Sigmoid colon (tissue), 7 donors: ENCODE results near the gene MLIP. TPM values are rescaled to one million over a fixed set of nuclear protein-coding genes. Genes with fewer than 3 reads are reported as not detected.

Experiments
- DNase-seq: peaks from one replicate; pipeline ENCODE4 v3.0.0-alpha.2; 2019
- H3K27ac ChIP-seq, 4 donors: fragments of 200-600 bp; sonication (generic); one replicate each; pipeline ENCODE4 v1.5.1; 2016 to 2019; ENCODE audit warnings: mild to moderate bottlenecking in 1 of 4
- H3K27me3 ChIP-seq, 3 donors: fragments of 200-600 bp; sonication (generic); one replicate each; pipeline ENCODE4 v1.5.1; 2019; ENCODE audit warnings: mild to moderate bottlenecking in 1 of 3
- H3K36me3 ChIP-seq, 4 donors: fragments of 200-600 bp; sonication (generic); one replicate each; pipeline ENCODE4 v1.5.1; 2016 to 2019
- H3K4me1 ChIP-seq, 4 donors: fragments of 200-600 bp; sonication (generic); one replicate each; pipeline ENCODE4 v1.5.1; 2017 to 2019
- H3K4me3 ChIP-seq, 4 donors: fragments of 200-600 bp; sonication (generic); one replicate each; pipeline ENCODE4 v1.5.1; 2017 to 2019; ENCODE audit warnings: mild to moderate bottlenecking in 2 of 4, moderate library complexity in 1 of 4
- H3K9me3 ChIP-seq, 4 donors: fragments of 200-600 bp in 3 of 4; sonication (generic) in 3 of 4; one replicate each; pipeline versions ENCODE4 v1.5.1 to v1.6.1; 2013 to 2019
- EP300 ChIP-seq, 4 donors: sonication (generic); formaldehyde crosslinking; IDR thresholded peaks; one replicate each; pipeline ENCODE4 v1.6.1; 2017; ENCODE audit warnings: antibody characterized with exemption in 4 of 4
- POLR2A ChIP-seq, 2 donors: fragments of 450-650 bp; IDR thresholded peaks; one replicate each; pipeline ENCODE4 v1.6.1; 2016; ENCODE audit warnings: antibody characterized with exemption in 2 of 2, mild to moderate bottlenecking in 2 of 2, moderate library complexity in 2 of 2
- POLR2AphosphoS5 ChIP-seq, 4 donors: sonication (generic); formaldehyde crosslinking; IDR thresholded peaks; one replicate each; pipeline ENCODE4 v1.6.1; 2017; ENCODE audit warnings: antibody characterized with exemption in 4 of 4
- WGBS, 2 donors: extraction: QIAGEN DNeasy Blood & Tissue Kit; methylation state at CpG; one replicate each; pipeline ENCODE4 v1.1.7; 2013; 5-methylcytosine and 5-hydroxymethylcytosine counted together
- intact Hi-C: fragments of 100-400 bp; cut with DNase I; formaldehyde crosslinking; loops from one replicate; pipeline ENCODE4 v1.15.1; 2023
- polyA plus RNA-seq, 3 donors: library from polyadenylated mRNA; stranded (reverse); fragments of 200-250 nt; gene quantifications; one replicate each; pipeline ENCODE4 v1.2.3, GENCODE V29; 2013
- total RNA-seq, 4 donors: library from RNA; depleted of rRNA; stranded (reverse); fragments of >200 nt; gene quantifications; one replicate each; pipeline ENCODE4 v1.1.0, GENCODE V29; 2016
- TF ChIP-seq, protein P1 (sequence below), 4 experiments: fragments of 450-650 bp in 3 of 4; fragments of 200-600 bp in 1 of 4; IDR thresholded peaks; one replicate each; pipeline ENCODE4 v1.5.1; 2016 to 2019; ENCODE audit warnings: antibody characterized with exemption in 4 of 4, mild to moderate bottlenecking in 3 of 4, moderate library complexity in 2 of 4
- donor health status: healthy with polysubstance abuse.
- donor health status: Bipolar disorder and iron deficiency.
- donor health status: healthy.

MLIP gene
- total and polyA plus RNA-seq, 7 donors, result 0.31 to 2.8 (median 1.2) TPM; not detected in 2

DNA sequence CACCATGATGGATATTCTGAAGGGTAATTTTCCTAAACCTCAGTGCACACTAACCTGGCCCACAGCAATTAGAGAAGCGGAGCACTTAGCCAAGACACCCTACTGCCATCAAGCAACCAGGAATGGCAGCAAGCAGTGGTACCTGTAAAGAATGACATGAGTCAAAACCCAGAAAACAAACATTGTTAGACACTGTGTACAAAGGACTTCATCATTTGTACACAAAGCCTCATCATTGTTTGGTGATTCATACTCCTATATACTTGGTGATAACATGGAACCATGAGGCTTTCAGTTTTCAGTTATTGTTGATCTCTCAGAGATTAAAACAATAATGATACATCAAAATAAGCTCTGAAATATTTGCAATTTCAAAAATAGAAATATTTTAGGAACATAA, 74.6 kb downstream of the MLIP start:
- no peaks in the 10 kb centered on the region for H3K4me1 ChIP-seq
- H3K27ac ChIP-seq, result no peak overlapping the region
- no peak for TF ChIP-seq EP300 (IDR thresholded peaks at IDR 0.05)
- TF ChIP-seq POLR2AphosphoS5 (IDR thresholded peaks at IDR 0.05), result no peak
- no peak for TF ChIP-seq POLR2A (IDR thresholded peaks at IDR 0.05)
- no peak for DNase-seq
- no peaks in the 10 kb centered on the region for H3K9me3 ChIP-seq
- no peak overlapping the region for H3K4me3 ChIP-seq
- intact Hi-C loops, result no loop called here
- 90 to 93% methylated on average over 1 of the region's 1 CpG for WGBS, 2 donors
- H3K36me3 ChIP-seq, result no peaks in the 10 kb centered on the region
- no peaks in the 10 kb centered on the region for H3K27me3 ChIP-seq

DNA sequence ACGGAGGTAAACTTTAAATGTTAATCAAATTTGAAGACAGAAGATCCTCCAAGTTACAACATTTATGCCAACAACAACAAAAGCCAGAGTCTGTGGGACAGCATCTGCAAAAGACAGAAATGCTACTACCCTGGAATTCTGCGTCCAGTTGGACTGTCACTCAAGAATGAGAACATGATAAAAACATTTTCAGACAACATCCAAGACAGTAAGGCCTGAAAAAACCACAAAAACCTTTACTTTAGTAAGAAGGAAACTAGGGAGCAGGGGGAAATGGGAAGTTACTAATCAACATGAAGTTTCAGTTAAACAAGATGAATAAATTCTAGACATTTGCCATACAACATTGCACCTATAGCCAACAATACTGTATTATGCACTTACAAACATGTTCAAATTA, 77.6 kb downstream of the MLIP start:
- Histone ChIP-seq H3K4me3 (no peak overlapping the region), H3K27ac (no peak overlapping the region), H3K36me3 (no peaks in the 10 kb centered on the region), H3K4me1 (peaks cover 0 to 6% (median 0%) of the 10 kb centered on the region in 4 donors), H3K27me3 (no peaks in the 10 kb centered on the region), H3K9me3 (no peaks in the 10 kb centered on the region)
- intact Hi-C loops, result no loop called here
- TF ChIP-seq POLR2AphosphoS5 (IDR thresholded peaks at IDR 0.05) (no peak), POLR2A (IDR thresholded peaks at IDR 0.05) (no peak), EP300 (IDR thresholded peaks at IDR 0.05) (no peak)
- TF ChIP-seq, protein P1, sequence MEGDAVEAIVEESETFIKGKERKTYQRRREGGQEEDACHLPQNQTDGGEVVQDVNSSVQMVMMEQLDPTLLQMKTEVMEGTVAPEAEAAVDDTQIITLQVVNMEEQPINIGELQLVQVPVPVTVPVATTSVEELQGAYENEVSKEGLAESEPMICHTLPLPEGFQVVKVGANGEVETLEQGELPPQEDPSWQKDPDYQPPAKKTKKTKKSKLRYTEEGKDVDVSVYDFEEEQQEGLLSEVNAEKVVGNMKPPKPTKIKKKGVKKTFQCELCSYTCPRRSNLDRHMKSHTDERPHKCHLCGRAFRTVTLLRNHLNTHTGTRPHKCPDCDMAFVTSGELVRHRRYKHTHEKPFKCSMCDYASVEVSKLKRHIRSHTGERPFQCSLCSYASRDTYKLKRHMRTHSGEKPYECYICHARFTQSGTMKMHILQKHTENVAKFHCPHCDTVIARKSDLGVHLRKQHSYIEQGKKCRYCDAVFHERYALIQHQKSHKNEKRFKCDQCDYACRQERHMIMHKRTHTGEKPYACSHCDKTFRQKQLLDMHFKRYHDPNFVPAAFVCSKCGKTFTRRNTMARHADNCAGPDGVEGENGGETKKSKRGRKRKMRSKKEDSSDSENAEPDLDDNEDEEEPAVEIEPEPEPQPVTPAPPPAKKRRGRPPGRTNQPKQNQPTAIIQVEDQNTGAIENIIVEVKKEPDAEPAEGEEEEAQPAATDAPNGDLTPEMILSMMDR (IDR thresholded peaks at IDR 0.05), result no peak
- DNase-seq, result no peak
- 66 to 78% methylated on average over 2 of the region's 2 CpGs for WGBS, 2 donors

DNA sequence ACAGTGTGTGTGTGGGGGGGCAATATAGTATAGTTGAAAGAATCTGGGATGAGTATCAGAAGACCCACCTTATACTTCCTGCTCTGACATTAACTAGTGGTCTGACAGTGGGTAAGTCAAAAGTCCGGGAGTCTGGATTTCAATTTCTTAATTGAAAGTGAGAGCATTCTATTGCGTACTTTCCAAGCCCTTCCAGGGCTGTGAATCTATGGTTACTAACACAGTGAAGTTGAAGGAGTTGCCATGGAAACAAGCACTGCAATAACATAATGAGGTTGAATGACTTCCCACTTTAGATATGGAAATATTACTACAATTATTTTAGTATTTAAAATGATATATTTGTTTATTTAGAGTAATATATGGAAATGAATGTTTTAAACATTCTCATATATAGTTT, 80.2 kb downstream of the MLIP start:
- H3K27me3 ChIP-seq, result no peaks in the 10 kb centered on the region
- no peaks in the 10 kb centered on the region for H3K9me3 ChIP-seq
- 75 to 79% methylated on average over 2 of the region's 2 CpGs for WGBS, 2 donors
- TF ChIP-seq POLR2A (IDR thresholded peaks at IDR 0.05), result no peak
- intact Hi-C loops, result no loop called here
- H3K36me3 ChIP-seq, result no peaks in the 10 kb centered on the region
- peaks cover 0 to 10% (median 0%) of the 10 kb centered on the region in 4 donors for H3K4me1 ChIP-seq
- no peak overlapping the region for H3K27ac ChIP-seq
- no peak for DNase-seq
- no peak overlapping the region for H3K4me3 ChIP-seq

DNA sequence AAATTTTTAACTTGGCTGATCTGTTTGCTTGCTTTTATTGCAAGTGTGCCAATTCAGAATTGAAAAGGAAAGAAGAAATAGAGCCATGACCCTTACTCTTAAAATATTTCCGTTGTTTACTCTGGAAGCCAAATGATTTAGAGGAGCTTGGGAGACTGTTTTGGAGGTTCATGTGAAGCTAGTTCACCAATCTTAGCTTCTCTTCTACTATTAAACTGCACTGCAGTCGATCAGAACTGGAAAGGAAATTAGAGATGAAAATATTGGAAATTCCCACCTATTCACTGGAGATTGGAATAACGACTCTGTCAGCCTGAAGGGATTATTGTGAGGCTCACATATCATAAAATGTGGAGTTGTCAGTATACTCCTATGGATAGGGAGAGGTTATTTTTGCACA, 81.8 kb downstream of the MLIP start:
- Histone ChIP-seq H3K4me1 (peaks cover 0 to 10% (median 0%) of the 10 kb centered on the region in 4 donors), H3K27me3 (no peaks in the 10 kb centered on the region), H3K4me3 (no peak overlapping the region), H3K36me3 (no peaks in the 10 kb centered on the region), H3K9me3 (no peaks in the 10 kb centered on the region), H3K27ac (no peak overlapping the region)
- DNase-seq, result no peak
- intact Hi-C loops, result no loop called here
- WGBS, 2 donors, result 62 to 79% methylated on average over 3 of the region's 3 CpGs
- no peak for TF ChIP-seq POLR2AphosphoS5 (IDR thresholded peaks at IDR 0.05)
- TF ChIP-seq POLR2A (IDR thresholded peaks at IDR 0.05), result no peak
- no peak for TF ChIP-seq EP300 (IDR thresholded peaks at IDR 0.05)
- TF ChIP-seq, protein P1 (IDR thresholded peaks at IDR 0.05), result no peak

DNA sequence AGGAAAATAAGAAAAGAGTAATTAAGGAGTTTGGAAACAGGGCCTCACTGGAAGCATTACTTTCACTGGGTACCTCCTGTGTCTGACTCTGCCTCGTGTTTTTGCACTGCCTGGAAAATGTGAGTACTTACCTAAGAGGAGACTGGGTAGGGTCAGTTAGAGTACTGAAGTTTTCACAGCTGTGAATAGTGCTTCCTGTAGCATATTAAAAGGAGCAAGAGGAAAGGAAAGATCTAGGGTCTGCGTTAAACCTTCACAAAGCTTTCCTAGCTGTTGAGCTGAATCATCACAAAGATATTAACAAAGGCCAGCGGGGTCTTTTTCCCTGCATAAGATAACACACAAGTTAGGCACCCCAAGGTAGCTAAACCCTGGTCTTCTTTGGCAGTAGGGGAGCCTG, 82.3 kb downstream of the MLIP start:
- intact Hi-C loops, result no loop called here
- Histone ChIP-seq H3K4me1 (peaks cover 0 to 10% (median 0%) of the 10 kb centered on the region in 4 donors), H3K27me3 (no peaks in the 10 kb centered on the region), H3K36me3 (no peaks in the 10 kb centered on the region), H3K9me3 (no peaks in the 10 kb centered on the region), H3K4me3 (no peak overlapping the region), H3K27ac (no peak overlapping the region)
- TF ChIP-seq POLR2AphosphoS5 (IDR thresholded peaks at IDR 0.05) (no peak), EP300 (IDR thresholded peaks at IDR 0.05) (no peak), POLR2A (IDR thresholded peaks at IDR 0.05) (no peak)
- TF ChIP-seq, protein P1 (IDR thresholded peaks at IDR 0.05), result no peak
- 77 to 89% methylated on average over 3 of the region's 3 CpGs for WGBS, 2 donors
- DNase-seq, result no peak

DNA sequence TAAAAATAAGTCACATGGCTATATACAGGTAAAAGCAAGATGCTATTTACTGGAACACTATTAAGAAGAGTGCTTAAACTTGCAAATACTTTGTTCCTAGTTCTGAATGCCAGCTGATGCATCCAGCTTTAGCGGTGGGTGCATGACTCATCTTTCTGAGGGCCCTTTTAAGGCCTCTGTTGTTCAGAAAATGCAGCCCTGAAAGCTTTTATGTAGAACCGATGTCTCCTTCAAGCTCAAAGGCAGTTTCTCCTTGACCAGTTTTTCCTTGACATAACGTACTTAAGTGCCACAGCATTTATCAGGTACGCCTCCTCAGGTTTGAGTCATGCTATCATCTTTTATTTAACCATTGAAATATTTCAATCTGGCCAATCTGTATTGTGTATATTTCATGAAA, 82.8 kb downstream of the MLIP start:
- intact Hi-C loops, result no loop called here
- no peak for DNase-seq
- no peak overlapping the region for H3K4me3 ChIP-seq
- no peaks in the 10 kb centered on the region for H3K9me3 ChIP-seq
- TF ChIP-seq EP300 (IDR thresholded peaks at IDR 0.05), result no peak
- no peak for TF ChIP-seq POLR2AphosphoS5 (IDR thresholded peaks at IDR 0.05)
- TF ChIP-seq, protein P1 (IDR thresholded peaks at IDR 0.05), result no peak
- no peak for TF ChIP-seq POLR2A (IDR thresholded peaks at IDR 0.05)
- no peaks in the 10 kb centered on the region for H3K36me3 ChIP-seq
- no peak overlapping the region for H3K27ac ChIP-seq
- peaks cover 0 to 10% (median 0%) of the 10 kb centered on the region in 4 donors for H3K4me1 ChIP-seq
- no peaks in the 10 kb centered on the region for H3K27me3 ChIP-seq
- WGBS, 2 donors, result 68 to 76% methylated on average over 4 of the region's 4 CpGs
